ENCODE measurements around the gene SECTM1.

The SECTM1 gene

DNA sequence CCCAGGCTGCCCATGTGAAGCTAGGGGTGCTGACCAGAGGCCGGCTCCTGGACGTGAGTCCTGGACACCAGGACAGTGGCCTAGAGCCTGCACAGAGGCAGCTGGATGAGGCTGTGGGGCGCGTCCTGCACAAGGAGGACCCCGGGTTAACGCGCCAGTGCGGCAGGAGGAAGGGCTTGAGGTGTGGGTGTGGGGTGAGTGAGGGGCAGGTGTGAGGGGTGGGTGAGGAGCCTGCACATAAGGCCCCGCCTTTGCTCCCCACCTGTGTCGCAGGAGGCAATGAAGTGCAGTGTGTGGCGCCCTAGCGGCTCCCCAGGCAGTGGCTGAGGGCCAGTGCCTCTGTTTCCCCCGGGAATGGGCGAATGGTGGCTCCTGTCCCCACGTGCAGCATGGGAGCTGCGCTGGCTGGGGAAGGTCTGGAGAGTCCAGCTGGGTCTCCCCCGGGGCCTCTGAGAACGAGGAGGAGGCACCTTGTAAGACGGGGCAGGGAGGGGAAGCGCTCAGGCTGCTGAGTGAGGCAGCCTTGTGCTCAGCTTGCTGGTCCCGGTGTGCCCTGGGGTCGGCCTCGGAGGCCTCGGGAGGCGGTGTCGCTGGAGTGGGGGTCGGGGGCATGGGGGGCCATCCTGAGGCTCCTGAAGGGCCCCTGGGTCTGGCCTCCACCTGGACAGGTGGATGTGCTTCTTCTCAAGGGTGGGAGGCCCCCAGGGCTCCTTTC lies 19.4 kb downstream of the SECTM1 start:
- DNase-seq = no peak

DNA sequence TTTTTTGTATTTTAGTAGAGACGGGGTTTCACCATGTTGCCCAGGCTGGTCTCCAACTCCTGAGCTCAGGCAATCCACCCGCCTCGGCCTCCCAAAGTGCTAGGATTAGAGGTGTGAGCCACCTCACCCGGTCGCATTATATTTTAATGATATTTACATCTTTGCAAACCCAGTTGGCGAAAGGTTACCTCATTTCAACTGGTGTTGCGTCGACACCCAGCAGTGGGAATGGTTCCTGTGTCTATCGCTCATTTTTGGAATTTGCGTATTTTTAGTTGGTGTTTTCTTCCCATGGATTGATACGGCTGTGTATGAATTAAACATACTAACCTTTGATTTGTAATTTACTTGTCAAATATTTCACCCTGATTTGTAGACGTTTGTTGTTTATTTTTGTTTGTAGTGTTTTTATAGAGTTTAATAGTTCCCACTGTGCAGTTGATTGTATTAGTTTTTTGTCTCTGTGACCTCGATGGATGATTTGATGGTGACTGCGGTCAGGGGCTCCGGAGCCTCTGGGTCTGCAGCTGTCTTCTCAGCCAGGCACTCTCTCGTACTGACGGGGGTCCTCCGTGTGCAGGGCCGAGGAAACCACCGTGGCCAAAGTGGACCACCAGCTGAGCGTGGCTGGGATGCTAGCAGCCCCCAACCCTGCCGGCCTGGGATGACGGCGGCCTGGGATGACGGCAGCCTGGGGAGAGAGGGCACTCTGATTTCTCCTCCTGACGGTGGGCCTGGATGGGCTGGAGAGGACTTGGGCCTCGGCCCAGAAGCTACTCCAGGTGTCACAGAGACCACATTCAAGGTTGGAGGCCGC lies 20.2 kb downstream of the SECTM1 start:
- no peak for DNase-seq

DNA sequence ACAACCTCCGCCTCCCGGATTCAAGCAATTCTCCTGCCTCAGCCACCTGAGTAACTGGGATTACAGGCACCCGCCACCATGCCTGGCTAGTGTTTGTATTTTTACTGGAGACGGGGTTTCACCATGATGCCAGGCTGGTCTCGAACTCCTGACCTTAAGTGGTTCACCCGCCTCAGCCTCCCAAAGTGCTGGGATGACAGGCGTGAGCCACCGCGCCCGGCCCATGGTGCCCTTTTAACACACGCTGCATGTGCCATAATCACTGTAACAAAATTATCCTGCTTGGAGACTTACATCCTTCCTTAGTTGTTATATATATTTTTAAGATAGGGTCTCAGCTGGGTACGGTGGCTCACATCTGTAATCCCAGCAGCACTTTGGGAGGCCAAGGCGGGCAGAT lies 21.6 kb downstream of the SECTM1 start:
- DNase-seq = no peak

DNA sequence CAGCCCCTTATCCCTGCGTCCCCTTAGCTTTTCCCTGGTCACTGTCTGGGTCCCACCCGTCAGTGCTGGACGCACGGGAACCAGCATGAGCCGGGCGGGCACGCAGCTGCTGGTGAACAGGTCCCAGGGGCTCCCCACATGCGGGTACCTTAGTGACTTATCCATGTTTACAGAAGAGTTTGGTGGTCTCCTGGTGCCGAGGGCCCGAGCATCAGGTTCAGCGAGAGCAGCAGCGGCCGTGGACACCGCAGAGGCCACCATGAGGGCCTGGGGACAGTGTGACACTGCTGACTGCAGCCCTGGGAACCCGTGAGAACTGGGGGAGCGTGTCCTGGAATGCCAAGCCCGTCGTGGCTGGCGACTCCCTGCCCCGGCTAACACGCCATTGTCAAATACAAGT lies 22.7 kb downstream of the SECTM1 start:
- no peak for DNase-seq

DNA sequence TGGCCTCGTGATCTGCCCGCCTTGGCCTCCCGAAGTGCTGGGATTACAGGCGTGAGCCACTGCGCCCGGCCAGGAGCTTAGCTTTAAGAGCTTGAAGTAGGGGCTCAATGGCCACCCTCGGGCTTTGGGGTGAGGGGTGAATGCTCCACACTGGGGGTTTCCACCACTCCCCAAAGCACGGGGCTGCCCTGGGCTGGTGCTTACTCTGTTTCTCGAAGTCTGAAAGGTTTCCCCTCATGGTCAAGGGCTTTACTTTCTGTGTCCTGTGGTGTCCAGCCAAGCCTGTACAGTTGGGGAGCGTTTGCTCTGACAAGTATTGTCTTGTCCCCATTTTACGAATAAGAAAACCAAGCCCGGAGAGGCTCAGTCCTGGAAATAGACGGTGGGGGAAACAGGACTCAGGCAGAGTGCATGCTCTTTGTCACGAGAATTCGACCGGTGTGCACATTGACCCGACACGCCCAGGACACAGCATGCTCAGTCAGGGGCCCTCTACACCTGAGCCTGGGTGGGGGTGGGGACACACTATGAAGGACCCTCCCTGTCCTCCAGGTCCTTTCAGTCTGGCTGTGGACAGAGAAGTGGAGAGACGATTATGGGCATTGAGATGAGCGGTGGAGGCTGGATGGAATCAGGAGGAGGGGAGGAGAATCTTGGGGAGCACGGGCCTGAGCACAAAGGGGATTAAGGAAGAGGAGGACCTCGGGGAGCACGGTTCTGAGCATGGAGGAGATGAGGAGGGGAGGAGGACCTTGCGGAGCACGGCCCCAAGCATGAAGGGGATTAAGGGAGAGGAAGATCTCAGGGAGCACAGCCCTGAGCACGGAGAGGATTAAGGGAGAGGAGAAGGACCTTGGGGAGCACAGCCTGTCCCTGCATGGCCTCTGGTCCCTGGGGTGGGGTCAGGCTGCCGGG lies 23.7 kb downstream of the SECTM1 start:
- no peak for DNase-seq

DNA sequence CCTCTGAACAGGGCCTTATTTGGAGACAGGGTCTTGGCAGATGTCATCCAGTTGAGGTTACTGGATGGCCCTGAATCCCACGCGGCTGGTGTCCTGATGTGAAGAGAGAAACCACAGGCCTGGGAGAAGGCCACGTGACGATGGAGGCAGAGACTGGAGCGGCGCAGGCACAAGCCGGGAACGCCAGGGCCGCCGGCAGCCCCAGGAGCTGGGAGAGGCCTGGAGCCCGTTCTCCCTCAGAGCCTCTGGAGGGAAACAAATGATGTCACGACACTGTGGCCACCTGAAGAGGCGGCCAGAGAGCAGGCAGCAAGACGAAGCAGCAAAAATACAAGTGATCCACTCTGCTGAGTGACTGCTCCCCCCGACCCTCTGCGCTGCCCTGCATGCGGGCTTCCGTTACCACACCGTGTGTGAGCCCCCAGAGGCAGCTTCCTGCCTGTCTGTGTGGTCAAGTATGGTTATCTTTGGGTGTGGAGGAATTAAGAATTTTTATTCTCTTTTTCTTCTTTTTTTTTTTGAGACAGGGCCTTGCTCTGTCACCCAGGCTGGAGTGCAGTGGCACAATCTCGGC lies 27.8 kb downstream of the SECTM1 start:
- DNase-seq = peak; percentile 55

DNA sequence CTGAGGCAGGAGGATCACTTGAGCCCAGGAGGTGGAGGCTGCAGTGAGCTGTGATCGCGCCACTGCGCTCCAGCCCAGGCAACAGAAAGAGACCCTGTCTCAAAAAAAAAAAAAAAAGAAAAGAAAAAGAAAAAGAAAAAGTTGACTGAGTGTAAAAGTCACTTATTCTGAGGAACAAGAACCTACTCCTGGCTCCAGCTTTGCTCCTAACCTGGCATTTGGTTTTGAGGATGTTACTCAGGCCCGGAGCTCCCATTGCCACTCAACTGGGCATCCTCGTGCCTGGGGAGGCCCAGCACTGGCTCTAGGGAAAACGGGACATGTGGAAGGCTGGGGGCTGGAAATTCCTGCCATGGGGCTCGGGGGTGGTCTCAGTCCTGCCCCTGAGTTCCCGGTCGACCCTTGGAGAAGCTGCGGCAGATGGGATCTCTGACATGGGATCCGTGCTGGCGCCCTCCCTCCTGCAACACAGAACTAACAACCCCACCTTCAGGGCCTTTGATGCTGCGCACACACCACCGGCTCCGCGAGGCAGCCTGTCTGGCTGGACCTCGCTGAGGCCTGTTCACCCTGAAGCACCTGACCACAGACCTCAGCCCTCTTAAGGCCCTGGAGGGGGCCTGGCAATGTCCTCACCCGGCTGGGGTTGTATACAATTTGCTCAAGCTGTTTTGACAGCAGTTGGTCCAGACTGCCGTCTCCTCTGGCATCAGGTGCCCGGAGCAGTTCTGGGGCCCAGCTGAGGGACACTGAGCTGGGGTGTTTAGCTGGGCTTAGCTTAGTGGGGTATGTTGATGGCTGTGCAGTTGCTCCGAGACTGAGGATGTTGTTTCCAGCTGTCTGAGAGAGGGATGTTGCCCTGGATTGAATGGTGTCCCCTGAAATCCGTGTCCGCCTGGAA lies 28.5 kb downstream of the SECTM1 start:
- no peak for DNase-seq

DNA sequence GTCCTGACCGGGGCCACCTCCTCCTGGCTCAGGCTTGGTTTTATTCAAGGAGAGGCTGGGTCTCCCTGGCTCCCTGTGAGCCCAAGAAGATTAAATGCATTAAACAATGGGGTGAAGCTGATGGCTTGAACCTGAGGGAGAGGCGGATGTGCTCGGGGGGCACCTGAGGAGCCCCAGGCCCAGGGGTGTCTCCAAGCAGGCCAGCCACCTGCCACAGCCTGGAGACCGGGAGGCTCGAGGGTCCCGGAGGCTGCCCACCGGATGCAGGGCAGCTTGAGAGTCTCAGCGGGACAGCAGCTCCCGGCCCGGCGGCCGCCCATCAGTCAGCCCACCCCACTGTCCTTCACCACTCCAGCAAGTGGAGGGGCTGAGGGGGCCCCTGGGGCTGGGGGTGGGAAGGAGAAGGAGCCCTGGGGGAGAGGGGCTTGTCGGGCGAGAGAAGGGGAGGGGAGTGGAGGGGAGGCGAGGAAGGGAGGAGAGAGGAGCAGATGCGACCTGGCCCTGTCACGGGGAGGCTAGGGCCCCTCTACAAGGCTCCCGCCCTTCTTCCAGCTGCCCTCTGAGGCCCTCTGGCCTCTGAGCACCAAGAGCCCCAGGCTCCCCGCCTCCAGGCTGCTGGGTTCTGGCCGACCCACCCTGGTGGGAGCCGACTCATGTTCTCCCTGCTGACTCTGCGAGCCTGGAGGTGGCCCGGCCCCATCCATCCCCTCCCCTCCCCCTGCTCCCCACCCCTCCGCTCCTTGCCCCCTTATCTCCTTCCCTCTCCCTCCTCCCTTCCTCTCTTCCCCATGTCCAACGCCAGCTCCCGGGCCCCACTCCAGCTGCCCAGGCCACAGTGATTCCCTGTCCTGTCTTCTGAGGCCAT lies 29.4 kb downstream of the SECTM1 start:
- DNase-seq = no peak

DNA sequence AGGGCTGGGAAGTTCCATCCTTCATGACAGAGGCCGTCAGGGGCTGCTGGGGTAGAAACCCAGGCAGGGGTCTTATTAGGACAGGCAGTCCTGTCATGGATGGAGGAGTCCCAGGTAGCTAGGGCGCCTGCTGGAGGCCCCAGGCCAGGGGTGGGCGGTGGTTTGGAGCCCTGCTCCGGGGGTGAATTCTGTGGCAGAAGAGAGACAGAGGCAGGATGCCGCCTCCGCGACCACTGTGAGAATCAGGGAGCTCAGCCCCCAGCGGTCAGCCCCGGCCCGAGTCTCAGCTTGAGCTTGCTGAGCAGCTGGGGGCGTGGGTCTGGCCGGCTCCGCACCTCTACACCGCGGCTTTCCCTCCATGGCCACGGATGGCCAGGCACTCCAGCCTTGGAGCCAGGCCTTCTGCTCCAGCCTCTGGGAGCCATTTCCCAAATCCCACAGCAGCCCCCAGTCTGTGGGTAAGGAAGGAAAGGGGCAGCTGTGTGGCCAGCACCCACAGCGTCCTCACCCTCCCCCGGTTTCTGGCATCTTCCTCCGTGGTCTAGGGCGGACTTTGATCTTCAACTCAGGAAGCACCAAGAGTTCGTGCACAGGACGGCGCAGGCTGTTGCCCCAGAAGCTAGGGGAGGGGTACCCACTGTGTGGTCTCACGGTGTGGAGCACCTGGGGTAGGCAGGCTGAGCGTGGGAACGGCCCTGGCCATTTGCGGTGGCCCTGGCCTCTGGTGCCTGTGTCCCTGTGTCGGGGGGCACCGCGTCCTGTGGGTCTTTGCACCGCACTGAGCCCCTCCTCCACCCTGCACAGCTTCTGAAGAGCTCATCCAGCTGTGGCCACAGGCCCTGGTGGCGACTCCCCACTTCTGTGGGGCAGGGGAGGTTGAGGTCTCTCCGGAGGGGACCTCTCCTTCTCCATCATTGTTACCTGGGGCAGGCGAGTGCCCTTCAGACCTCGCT lies 30.3 kb downstream of the SECTM1 start:
- no peak for DNase-seq

DNA sequence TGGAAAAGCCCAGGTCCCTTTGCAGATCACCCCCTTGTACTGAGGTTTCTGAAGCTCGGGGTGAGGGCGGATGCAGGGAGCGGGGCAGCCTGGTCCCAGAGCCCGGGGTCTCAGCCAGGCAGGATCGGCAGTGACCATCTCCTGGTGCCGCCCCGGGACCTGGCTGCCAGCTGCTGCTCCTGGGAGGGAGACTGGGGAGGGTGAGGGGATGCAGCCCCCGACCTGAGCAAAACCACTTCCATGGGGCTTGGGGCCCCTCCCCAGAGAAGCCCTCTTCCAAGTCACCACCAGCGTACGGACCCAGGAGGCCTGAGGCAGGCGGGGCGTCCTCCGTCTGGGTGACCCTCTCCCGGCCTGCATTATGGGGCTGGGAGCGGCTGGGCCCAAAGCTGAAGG lies 31.0 kb downstream of the SECTM1 start:
- no peak for DNase-seq

DNA sequence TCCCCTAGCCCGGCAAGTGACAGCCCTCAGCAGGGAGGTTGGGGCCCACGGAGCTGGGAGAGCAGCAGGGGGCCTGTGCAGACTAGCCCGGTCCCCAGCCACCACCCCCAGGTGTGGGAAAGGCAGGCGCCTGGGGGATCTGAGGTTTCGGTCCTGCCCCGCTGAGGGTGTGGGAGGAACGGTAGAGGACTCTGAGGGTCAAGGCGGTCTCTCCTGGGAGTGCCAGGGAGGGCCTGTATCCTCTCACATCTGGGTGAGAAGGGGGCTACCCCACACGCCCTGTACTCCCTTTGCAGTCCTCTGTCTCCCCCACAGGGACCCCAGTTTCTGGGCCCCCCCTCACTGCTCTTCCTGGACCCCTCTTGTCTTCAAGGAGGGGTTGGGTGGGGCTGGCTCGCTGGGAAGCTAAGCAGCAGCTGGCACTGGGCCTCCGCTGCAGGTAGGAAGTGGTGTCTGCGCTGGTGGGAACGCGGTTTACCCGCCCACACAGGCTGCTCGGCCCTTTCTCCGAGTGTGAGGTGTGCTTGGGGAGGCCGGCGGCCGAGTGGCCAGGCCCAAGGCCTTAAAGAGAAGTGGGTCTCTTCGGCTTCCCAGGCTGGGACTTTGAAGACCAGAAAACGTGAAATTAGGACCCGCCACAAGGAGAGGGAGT lies 31.5 kb downstream of the SECTM1 start:
- DNase-seq = peak; percentile 54

DNA sequence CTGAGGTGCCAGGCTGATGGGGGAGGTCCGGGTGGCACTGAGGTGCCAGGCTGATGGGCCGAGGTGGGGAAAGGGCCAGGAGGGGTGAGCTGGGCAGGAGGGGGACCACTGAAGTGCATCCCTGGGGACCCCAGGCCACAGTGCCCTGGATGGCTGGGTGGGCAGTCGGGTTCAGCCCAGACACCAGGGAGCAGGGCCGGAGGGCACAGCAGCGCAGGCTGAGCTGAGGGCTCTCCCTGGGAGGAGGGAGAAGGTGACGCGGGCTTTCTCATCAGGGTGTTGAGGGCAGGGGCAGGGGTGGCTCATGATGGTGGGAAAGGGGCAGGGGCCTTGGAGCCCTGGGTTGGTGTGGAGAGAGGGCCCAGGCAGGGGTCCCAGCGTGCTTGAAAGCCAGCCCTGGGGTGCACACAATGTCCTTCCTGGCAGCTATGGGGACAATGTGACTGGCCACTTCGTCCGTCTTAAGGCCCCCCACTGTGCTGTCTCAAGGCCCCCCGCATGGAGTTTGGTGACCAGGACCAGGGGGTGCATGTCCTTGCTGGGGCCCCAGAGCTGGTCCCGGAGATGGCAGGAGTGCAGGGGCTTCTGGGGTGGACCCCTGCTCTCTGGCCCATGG lies 32.2 kb downstream of the SECTM1 start:
- no peak for DNase-seq

DNA sequence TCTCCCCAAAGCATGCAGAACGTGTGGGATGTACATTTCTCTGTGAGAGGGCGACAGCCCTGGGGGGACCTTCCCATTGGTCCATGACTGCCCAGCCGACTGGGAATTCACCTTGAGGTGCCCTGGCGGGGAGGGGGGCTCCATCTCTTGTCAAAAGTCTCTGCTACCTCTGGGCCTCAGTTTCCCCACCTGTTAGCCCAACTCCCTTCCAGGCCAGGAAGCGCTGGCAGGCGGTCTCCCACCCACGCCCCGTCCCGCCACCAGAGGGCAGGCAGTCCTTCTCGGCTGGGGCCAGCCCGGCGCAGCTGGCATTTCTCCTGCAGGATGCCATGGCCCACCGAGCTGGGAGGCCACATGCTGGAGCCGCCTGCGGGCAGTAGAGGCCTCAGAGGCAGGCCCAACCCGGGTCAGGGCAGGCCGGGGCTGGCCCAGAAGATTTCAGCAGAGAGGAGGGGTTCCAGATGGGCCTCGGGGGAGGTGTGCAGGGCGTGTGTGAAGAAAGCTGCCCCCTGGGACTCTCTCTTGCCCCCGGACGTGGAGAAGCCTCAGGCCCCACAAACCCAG lies 32.8 kb downstream of the SECTM1 start:
- peak; percentile 83 for DNase-seq

DNA sequence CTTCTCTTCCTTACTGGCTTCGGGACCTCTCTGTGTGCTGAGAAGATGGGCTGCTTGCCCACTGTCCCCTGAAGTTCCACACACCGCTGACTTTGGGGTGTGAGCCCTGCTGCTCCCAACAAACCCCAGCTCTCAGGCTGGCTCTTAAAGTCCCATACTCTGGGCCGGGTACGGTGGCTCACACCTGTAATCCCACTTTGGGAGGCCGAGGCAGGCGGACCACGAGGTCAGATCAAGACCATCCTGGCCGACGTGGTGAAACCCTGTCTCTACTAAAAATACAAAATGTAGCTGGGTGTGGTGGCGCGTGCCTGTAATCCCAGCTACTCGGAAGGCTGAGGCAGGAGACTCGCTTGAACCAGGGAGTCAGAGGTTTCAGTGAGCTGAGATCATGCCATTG lies 33.3 kb downstream of the SECTM1 start:
- no peak for DNase-seq

DNA sequence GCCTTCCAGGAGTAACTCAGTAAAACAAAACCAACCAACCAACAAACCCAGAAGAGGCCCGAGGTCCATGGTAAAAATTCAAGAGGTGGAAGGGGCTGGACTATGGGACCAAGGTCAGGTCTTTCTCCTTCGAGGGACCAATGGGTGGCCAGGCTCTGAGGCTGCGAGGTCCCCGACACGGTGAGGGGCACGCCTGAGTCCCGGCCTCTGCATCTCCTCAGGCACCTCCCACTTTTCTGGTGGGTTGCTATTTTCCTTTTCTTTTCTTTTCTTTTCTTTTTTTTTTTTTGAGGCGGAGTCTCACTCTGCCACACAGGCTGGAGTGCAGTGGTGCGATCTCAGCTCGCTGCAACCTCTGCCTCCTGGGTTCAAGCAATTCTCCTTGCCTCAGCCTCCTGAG lies 34.1 kb downstream of the SECTM1 start:
- no peak for DNase-seq

DNA sequence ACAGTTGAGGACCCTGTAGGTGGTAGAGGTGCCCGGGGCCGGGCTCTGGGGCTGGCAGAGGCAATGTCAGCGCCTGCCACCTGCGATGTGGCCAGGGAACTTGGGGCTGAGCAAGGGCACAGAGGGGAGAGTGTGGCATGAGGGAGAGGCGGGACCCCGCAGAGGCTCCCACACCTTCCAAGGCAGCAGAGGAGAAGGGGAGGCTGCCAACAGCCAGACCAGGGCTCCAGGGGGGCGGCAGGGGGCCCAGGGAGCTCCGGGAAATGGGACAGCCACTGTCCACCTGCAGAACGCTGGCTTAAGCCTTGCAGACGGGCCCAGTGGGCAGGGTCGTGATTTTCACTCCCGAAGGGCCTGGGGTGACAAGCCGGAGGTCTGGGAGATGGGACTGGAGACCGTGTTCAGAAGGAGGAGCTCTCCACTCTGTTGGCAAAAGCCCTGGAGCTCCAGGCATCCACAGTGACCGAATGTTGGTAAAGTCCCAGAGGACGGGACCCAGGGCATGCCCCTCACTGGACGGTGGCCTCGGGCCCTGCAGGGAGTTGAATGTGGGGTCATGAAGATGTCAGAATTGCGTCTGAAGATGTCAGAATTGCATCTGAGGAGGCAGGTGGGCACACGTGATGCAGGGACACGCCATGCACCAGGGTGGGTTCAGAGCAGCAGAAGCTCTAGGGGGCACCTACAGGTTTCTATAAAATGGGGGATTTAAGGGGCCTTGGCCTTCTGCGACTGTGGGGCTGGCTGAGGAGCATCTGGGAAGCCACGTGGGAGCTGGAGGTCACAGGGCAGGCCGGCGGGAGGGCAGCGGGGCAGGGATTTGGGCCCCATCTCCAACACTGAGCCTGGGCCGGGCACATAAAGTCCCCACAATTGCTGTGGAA lies 34.8 kb downstream of the SECTM1 start:
- DNase-seq = no peak

Measured in hematopoietic multipotent progenitor cell treated with erythropoietin and hydrocortisone succinate and interleukin-3 and kit ligand, for 6 days (in vitro differentiated cells).